Type B pancreatic cell (in vitro differentiated cells): ENCODE measurements around the gene ASB2. TPM values are rescaled to one million over a fixed set of nuclear protein-coding genes. Genes with fewer than 3 reads are reported as not detected.

Experiments
- DNase-seq: peaks from one replicate; pipeline ENCODE4 v3.0.0; 2021; ENCODE audit warnings: mixed read lengths; ENCODE audit not compliant: unreplicated experiment; ENCODE audit errors: extremely low spot score
- H3K27ac Mint-ChIP-seq: 2 replicates; pipeline ENCODE4 v1.8.0; 2021; ENCODE audit warnings: mild to moderate bottlenecking, mixed read lengths
- H3K27me3 Mint-ChIP-seq: 2 replicates; pipeline ENCODE4 v1.8.0; 2021; ENCODE audit warnings: mixed read lengths
- H3K36me3 Mint-ChIP-seq: 2 replicates; pipeline ENCODE4 v1.8.0; 2021; ENCODE audit warnings: mixed read lengths
- H3K4me1 Mint-ChIP-seq: one replicate; pipeline ENCODE4 v1.8.0; 2021; ENCODE audit warnings: mixed read lengths; ENCODE audit not compliant: unreplicated experiment
- H3K4me3 Mint-ChIP-seq: 2 replicates; pipeline ENCODE4 v1.8.0; 2021; ENCODE audit warnings: mild to moderate bottlenecking, mixed read lengths
- H3K9me3 Mint-ChIP-seq: 2 replicates; pipeline ENCODE4 v1.8.0; 2021; ENCODE audit warnings: mixed read lengths
- CTCF ChIP-seq: fragments of 200-600 bp; sonication (generic); conservative IDR thresholded peaks from 2 replicates; pipeline ENCODE4 v1.5.0; 2021; ENCODE audit warnings: antibody characterized with exemption, mild to moderate bottlenecking
- total RNA-seq: library from RNA; stranded (reverse); gene quantifications from 2 replicates; pipeline ENCODE4 v1.2.1, GENCODE V29; 2021; ENCODE audit warnings: low replicate concordance

ASB2 gene
- total RNA-seq, 1 donor from 2014 or later, result 0.60 TPM

GRCh38 chr14:93982230-93983007 is 6.0 kb upstream of the ASB2 start:
- H3K4me3 Mint-ChIP-seq, result no peak overlapping the region
- H3K36me3 Mint-ChIP-seq, result no peaks in the 10 kb centered on the region
- H3K27me3 Mint-ChIP-seq, result no peaks in the 10 kb centered on the region
- H3K4me1 Mint-ChIP-seq, result no peaks in the 10 kb centered on the region
- DNase-seq, result no peak
- H3K27ac Mint-ChIP-seq, result no peak overlapping the region
- no peaks in the 10 kb centered on the region for H3K9me3 Mint-ChIP-seq
- TF ChIP-seq CTCF, result no peak

- H3K4me3 Mint-ChIP-seq, result no peak overlapping the region
- no peak for TF ChIP-seq CTCF
- no peaks in the 10 kb centered on the region for H3K36me3 Mint-ChIP-seq
- no peak overlapping the region for H3K27ac Mint-ChIP-seq
- H3K27me3 Mint-ChIP-seq, result peaks cover 4% of the 10 kb centered on the region
- H3K4me1 Mint-ChIP-seq, result no peaks in the 10 kb centered on the region
- no peak for DNase-seq
- H3K9me3 Mint-ChIP-seq, result no peaks in the 10 kb centered on the region
These were observed 5.2 kb upstream of the ASB2 start for GRCh38 chr14:93981316-93982229.

GRCh38 chr14:93980456-93981201 is 4.3 kb upstream of the ASB2 start:
- Mint-ChIP-seq H3K36me3 (no peaks in the 10 kb centered on the region), H3K27me3 (peaks cover 8% of the 10 kb centered on the region), H3K4me1 (peaks cover 6% of the 10 kb centered on the region), H3K9me3 (no peaks in the 10 kb centered on the region), H3K27ac (no peak overlapping the region), H3K4me3 (no peak overlapping the region)
- TF ChIP-seq CTCF, result no peak
- no peak for DNase-seq

GRCh38 chr14:93978735-93979134 is 2.4 kb upstream of the ASB2 start:
- peaks cover 8% of the 10 kb centered on the region for H3K4me1 Mint-ChIP-seq
- H3K9me3 Mint-ChIP-seq, result no peaks in the 10 kb centered on the region
- H3K4me3 Mint-ChIP-seq, result no peak overlapping the region
- no peak for DNase-seq
- no peak for TF ChIP-seq CTCF
- H3K36me3 Mint-ChIP-seq, result no peaks in the 10 kb centered on the region
- peaks cover 10% of the 10 kb centered on the region for H3K27me3 Mint-ChIP-seq
- no peak overlapping the region for H3K27ac Mint-ChIP-seq

- H3K27me3 Mint-ChIP-seq, result peaks cover 10% of the 10 kb centered on the region
- DNase-seq, result no peak
- no peaks in the 10 kb centered on the region for H3K9me3 Mint-ChIP-seq
- TF ChIP-seq CTCF, result no peak
- no peak overlapping the region for H3K4me3 Mint-ChIP-seq
- H3K27ac Mint-ChIP-seq, result no peak overlapping the region
- H3K4me1 Mint-ChIP-seq, result peaks cover 8% of the 10 kb centered on the region
- H3K36me3 Mint-ChIP-seq, result no peaks in the 10 kb centered on the region
These were observed 1.6 kb upstream of the ASB2 start for GRCh38 chr14:93977790-93978581.
